ENCODE data around the gene EMC10.

The EMC10 gene

GRCh38 chr19:50475101-50475568, 1.2 kb upstream of the EMC10 start:
- no peak overlapping the region for H3K4me3 ChIP-seq (ENCODE audit: low read depth, low read length)
- TF ChIP-seq, protein P1, sequence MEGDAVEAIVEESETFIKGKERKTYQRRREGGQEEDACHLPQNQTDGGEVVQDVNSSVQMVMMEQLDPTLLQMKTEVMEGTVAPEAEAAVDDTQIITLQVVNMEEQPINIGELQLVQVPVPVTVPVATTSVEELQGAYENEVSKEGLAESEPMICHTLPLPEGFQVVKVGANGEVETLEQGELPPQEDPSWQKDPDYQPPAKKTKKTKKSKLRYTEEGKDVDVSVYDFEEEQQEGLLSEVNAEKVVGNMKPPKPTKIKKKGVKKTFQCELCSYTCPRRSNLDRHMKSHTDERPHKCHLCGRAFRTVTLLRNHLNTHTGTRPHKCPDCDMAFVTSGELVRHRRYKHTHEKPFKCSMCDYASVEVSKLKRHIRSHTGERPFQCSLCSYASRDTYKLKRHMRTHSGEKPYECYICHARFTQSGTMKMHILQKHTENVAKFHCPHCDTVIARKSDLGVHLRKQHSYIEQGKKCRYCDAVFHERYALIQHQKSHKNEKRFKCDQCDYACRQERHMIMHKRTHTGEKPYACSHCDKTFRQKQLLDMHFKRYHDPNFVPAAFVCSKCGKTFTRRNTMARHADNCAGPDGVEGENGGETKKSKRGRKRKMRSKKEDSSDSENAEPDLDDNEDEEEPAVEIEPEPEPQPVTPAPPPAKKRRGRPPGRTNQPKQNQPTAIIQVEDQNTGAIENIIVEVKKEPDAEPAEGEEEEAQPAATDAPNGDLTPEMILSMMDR (IDR thresholded peaks at IDR 0.05; ENCODE audit: low read depth, low read length), result no peak

DNA sequence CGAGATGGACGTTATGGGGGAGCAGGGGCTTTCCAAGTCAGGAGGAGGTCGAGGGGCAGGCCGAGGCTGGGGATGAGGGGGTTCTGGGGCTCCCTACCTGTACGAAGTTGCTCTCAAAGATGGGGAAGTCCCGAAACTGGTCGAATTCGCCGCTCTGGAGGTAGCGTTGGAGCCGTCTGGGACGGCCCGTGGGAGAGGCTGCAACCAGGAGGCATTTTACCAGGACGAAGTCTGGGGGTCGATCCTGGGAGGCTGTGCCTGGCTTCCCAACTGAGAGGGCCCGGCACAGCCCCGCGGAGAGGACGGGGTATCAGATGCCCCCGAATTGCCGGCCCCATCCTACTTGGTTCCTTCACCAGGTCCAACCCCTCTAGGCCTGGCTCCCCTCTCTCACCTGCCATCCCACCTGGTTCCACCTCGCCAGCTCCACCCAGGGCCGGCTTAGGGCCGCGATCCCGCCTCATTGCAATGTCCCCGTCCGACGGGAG, 527 bp upstream of the EMC10 start:
- TF ChIP-seq, protein P1 (IDR thresholded peaks at IDR 0.05; ENCODE audit: low read depth, low read length), result no peak
- no peak overlapping the region; the same call in 1 of the 2 replicates for H3K4me3 ChIP-seq (ENCODE audit: low read depth, low read length)

DNA sequence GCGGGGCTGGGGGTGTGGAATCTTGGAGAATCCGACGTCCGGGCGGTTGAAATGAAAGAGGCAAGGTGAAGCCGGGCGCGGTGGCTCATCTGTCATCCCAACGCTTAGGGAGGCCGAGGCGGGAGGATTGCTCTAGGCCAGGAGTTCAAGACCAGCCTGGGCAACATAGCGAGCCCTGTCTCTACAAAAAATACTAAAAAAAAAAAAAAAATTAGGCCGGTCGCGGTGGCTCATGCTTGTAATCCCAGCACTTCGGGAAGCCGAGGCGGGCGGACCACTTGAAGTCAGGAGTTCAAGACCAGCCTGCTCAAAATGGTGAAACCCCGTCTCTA, 566 bp downstream of the EMC10 start:
- H3K4me3 ChIP-seq (ENCODE audit: low read depth, low read length), result peak overlapping the region; percentile 76
- TF ChIP-seq, protein P1 (IDR thresholded peaks at IDR 0.05; ENCODE audit: low read depth, low read length), result no peak

- TF ChIP-seq, protein P1 (IDR thresholded peaks at IDR 0.05; ENCODE audit: low read depth, low read length), result no peak
- no peak overlapping the region for H3K4me3 ChIP-seq (ENCODE audit: low read depth, low read length)
Measured at GRCh38 chr19:50477751-50478515, 1.6 kb downstream of the EMC10 start.

GRCh38 chr19:50478901-50479715, 2.8 kb downstream of the EMC10 start:
- H3K4me3 ChIP-seq (ENCODE audit: low read depth, low read length), result no peak overlapping the region
- TF ChIP-seq, protein P1 (IDR thresholded peaks at IDR 0.05; ENCODE audit: low read depth, low read length), result peak; percentile 31; the same call in 1 of the 2 replicates

DNA sequence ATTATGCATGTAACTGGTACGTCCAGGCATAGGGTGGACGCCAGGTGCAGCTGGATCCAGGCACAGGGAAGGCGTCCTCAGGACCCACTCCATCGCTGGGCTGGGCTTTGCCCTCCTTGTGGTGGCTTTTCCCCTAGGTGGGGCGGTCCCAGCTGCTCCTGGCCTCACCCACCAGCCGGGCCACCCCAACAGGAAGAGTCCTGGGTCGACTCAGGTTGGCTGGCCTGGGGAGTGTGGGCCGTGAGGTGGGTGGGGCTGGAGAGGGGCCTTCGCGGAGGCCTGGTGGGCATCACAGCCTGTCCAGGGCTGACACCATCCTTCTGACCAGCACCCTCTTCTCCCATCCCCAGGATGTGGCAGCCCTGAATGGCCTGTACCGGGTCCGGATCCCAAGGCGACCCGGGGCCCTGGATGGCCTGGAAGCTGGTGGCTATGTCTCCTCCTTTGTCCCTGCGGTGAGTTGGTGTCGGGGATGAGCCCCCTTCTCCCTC, 3.5 kb downstream of the EMC10 start:
- TF ChIP-seq, protein P1 (IDR thresholded peaks at IDR 0.05; ENCODE audit: low read depth, low read length), result no peak
- H3K4me3 ChIP-seq (ENCODE audit: low read depth, low read length), result no peak overlapping the region

Measured in WI38 (cell line).